MCF 10A (cell line): Measurements from ENCODE around the gene SIM2. TPM values are rescaled to one million over a fixed set of nuclear protein-coding genes. Genes with fewer than 3 reads are reported as not detected.

ENCODE experiments used
- BruUV-seq: library from RNA; stranded (reverse); fragments of 400-500 nt; replicated peaks from 2 replicates; lab custom pipeline; 2021; lab: Mats Ljungman, UMichigan
- CTCF ChIA-PET: fragments of 300-600 bp; sonication (Branson Sonifier 250); formaldehyde crosslinking; extraction: SDS; loops from one replicate; lab custom pipeline; 2021; ENCODE audit warnings: antibody characterized with exemption, inconsistent platforms; lab: Yijun Ruan, JAX
- POLR2A ChIA-PET: fragments of 300-600, 350-650 bp; sonication (Branson Sonifier 250); formaldehyde crosslinking; extraction: SDS; loops from one replicate; lab custom pipeline; 2020; ENCODE audit warnings: antibody characterized with exemption, inconsistent platforms; lab: Yijun Ruan, JAX
- DNase-seq: peaks from one replicate; pipeline ENCODE4 v3.0.0-alpha.2; 2018; ENCODE audit not compliant: unreplicated experiment
- H3K27ac Mint-ChIP-seq: one replicate; pipeline ENCODE4 v1.8.0; 2022; ENCODE audit warnings: mild to moderate bottlenecking, low read depth, mixed read lengths; ENCODE audit not compliant: unreplicated experiment
- H3K27me3 Mint-ChIP-seq: one replicate; pipeline ENCODE4 v1.8.0; 2022; ENCODE audit warnings: mixed read lengths; ENCODE audit not compliant: insufficient read depth, unreplicated experiment
- H3K36me3 Mint-ChIP-seq: one replicate; pipeline ENCODE4 v1.8.0; 2022; ENCODE audit warnings: mild to moderate bottlenecking, moderate library complexity, mixed read lengths; ENCODE audit not compliant: insufficient read depth, unreplicated experiment
- H3K4me1 Mint-ChIP-seq: one replicate; pipeline ENCODE4 v1.8.0; 2022; ENCODE audit warnings: mixed read lengths; ENCODE audit not compliant: insufficient read depth, unreplicated experiment
- H3K4me3 Mint-ChIP-seq: one replicate; pipeline ENCODE4 v1.8.0; 2022; ENCODE audit warnings: mild to moderate bottlenecking, moderate library complexity, mixed read lengths; ENCODE audit not compliant: unreplicated experiment
- H3K9me3 Mint-ChIP-seq: one replicate; pipeline ENCODE4 v1.8.0; 2022; ENCODE audit warnings: mixed read lengths; ENCODE audit not compliant: unreplicated experiment
- CTCF ChIP-seq: fragments of 200-600 bp; IDR thresholded peaks from one replicate; pipeline ENCODE4 v1.8.0; 2022; ENCODE audit warnings: antibody characterized with exemption, mild to moderate bottlenecking; ENCODE audit not compliant: unreplicated experiment
- intact Hi-C: fragments of 100-400 bp; cut with micrococcal nuclease; formaldehyde crosslinking; loops from 2 replicates; pipeline ENCODE4 v1.14.1; 2022
- total RNA-seq: library from RNA; stranded (reverse); gene quantifications from 2 replicates; pipeline ENCODE4 v1.2.3, GENCODE V29; 2022

Gene SIM2
- total RNA-seq, 1 experiment from 2014 or later = 14.4 TPM

GRCh38 chr21:36684957-36685714 lies 13.8 kb upstream of the SIM2 start:
- CTCF ChIA-PET = interaction anchor here (1.9 kb wide), 1 partner anchor 54 kb away, joined by 12 read pairs; no protein-coding TSS in a partner anchor
- Mint-ChIP-seq H3K4me1 (no peaks in the 10 kb centered on the region), H3K27ac (no peak overlapping the region), H3K36me3 (no peaks in the 10 kb centered on the region), H3K27me3 (peaks cover 16% of the 10 kb centered on the region), H3K4me3 (no peak overlapping the region), H3K9me3 (peaks cover 28% of the 10 kb centered on the region)
- TF ChIP-seq CTCF = no peak
- POLR2A ChIA-PET = no interaction called here
- no peak for DNase-seq
- intact Hi-C loops = no loop called here
- no TSS peak for BruUV-seq

GRCh38 chr21:36686955-36687354 lies 12.0 kb upstream of the SIM2 start:
- Mint-ChIP-seq H3K27ac (no peak overlapping the region), H3K4me3 (no peak overlapping the region), H3K36me3 (no peaks in the 10 kb centered on the region), H3K4me1 (no peaks in the 10 kb centered on the region), H3K27me3 (peaks cover 16% of the 10 kb centered on the region), H3K9me3 (peaks cover 10% of the 10 kb centered on the region)
- intact Hi-C loops = no loop called here
- ChIA-PET CTCF (interaction anchor here (1.0 kb wide), 1 partner anchor 23 kb away, joined by 3 read pairs; no protein-coding TSS in a partner anchor), POLR2A (interaction anchor here (1.3 kb wide), 1 partner anchor 11 kb away, joined by 4 read pairs; the partner anchor contains the start of gene SIM2)
- no peak for TF ChIP-seq CTCF
- no TSS peak for BruUV-seq
- DNase-seq = no peak

GRCh38 chr21:36688324-36688723 lies 10.6 kb upstream of the SIM2 start:
- Mint-ChIP-seq H3K4me1 (no peaks in the 10 kb centered on the region), H3K27me3 (peaks cover 16% of the 10 kb centered on the region), H3K27ac (no peak overlapping the region), H3K9me3 (no peaks in the 10 kb centered on the region), H3K36me3 (no peaks in the 10 kb centered on the region), H3K4me3 (no peak overlapping the region)
- ChIA-PET POLR2A (interaction anchor here (1.0 kb wide), 1 partner anchor 289 kb away, joined by 3 read pairs; no protein-coding TSS in a partner anchor), CTCF (interaction anchor here (0.6 to 1.2 kb wide), 3 partner anchors 160 to 269 kb away, joined by 3 to 7 read pairs (median 3); no protein-coding TSS in a partner anchor)
- no peak for DNase-seq
- intact Hi-C loops = no loop called here
- no TSS peak for BruUV-seq
- no peak for TF ChIP-seq CTCF

GRCh38 chr21:36689324-36689723 lies 9.6 kb upstream of the SIM2 start:
- no TSS peak for BruUV-seq
- POLR2A ChIA-PET = no interaction called here
- no peak overlapping the region for H3K4me3 Mint-ChIP-seq
- no peaks in the 10 kb centered on the region for H3K4me1 Mint-ChIP-seq
- H3K27me3 Mint-ChIP-seq = peaks cover 6% of the 10 kb centered on the region
- CTCF ChIA-PET = interaction anchor here (0.7 to 1.2 kb wide), 2 partner anchors 59 to 228 kb away, joined by 3 to 7 read pairs; no protein-coding TSS in a partner anchor
- H3K9me3 Mint-ChIP-seq = no peaks in the 10 kb centered on the region
- H3K36me3 Mint-ChIP-seq = no peaks in the 10 kb centered on the region
- H3K27ac Mint-ChIP-seq = no peak overlapping the region
- no peak for TF ChIP-seq CTCF
- intact Hi-C loops = no loop called here
- DNase-seq = no peak
